Smooth muscle cell of the brain vasculature (primary cell): Measurements from ENCODE around the gene CCDC38.

ENCODE experiments used
- DNase-seq: peaks from one replicate; pipeline ENCODE4 v3.0.0-alpha.2; 2012; ENCODE audit warnings: low read depth, low spot score

CCDC38 gene

DNA sequence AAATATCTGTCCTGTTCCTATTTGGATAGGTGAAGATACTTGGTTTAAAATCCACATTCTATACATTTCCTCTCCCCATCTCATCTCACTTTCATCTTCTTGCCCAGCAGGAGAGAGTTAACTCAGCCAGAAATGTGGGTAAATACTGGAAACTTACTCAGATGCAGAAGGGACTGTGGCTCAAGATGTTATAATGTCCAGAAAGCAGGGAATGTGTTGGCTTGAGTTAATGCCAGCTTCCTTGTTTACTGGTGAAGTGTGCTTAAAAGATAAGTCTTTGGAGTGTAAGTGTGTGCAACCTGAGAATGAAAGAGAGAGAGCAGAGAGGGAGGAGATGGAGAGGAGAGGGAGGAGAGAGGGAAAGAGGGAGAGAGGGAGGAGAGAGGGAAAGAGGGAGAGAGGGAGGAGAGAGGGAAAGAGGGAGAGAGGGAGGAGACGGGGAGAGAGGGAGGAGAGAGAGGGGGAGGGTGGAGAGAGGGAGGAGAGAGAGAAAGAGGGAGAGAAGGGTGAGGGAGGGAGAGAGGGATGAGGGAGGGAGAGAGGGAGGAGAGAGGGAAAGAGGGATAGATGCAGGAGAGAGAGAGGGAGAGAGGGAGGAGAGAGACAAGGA, 105.7 kb downstream of the CCDC38 start:
- no peak for DNase-seq

DNA sequence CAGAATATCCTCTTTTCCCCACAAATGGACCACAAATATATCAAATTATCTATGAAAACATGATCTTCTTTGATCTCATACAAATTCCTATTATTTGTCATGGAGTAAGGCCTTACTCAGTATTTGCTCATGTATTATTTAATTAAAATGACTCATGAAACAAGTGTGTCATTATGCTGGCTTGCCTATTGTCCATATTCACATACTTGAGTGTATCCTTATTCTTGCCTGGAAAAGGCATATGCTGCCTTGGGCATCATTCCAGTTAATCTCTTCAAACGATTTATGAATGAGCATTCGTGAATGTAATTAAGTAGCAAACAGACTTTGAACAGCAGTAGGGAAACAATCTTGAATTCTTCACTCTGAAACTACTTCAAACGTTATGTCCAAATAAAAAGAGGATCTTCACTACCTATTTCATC, 106.2 kb downstream of the CCDC38 start:
- DNase-seq: no peak

DNA sequence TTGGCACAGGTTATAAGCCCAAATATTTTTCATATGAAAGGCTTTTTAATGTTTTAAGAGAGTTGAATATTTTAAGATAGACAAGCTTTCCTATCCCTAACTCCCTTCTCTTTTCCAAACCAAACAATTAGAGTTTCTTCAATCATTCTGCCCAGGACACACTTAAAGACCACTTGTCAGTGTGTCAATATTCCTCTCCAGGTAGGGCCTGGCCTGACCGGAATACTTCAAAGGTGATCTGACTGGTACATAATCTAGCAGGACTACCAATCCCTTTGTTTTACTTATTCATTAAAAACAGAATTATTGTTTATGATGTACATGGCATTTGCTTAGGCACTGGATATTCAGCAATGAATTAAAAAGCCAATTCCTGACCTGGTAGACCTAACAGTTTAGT, 107.8 kb downstream of the CCDC38 start:
- DNase-seq: no peak

DNA sequence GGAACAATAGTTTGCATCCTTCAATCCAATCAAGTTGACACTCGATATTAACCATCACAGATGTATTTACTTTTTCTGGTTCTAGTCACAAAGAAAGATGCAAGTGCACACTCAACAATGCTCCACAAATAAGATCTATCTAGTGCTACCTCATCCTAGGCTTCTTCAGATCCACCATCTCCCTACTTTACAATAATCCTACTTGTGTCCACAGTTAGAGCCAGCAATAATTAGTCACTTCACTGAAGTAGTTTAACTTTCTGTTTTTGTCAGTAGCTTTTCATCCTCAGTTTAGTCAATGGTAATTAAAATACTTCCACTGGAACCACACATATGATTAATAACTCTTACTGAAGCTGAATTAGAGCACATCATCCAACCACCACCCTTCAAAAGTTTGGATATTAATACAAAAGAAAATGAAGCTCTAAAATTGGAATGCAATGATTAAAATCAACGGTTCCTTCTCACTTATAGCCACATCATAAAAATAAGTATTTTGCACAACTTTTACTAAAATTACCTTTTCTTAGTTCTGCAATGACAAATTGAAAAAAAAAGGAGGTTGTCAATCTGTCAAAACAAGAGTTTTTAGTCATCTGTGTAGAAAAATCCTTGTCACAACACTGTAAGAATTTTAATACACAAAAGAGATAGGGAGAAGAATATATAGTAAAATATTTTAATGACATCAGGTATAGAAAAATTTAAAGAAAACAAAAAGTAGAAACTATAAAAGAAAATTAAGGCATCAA, 111.9 kb downstream of the CCDC38 start:
- DNase-seq: no peak

DNA sequence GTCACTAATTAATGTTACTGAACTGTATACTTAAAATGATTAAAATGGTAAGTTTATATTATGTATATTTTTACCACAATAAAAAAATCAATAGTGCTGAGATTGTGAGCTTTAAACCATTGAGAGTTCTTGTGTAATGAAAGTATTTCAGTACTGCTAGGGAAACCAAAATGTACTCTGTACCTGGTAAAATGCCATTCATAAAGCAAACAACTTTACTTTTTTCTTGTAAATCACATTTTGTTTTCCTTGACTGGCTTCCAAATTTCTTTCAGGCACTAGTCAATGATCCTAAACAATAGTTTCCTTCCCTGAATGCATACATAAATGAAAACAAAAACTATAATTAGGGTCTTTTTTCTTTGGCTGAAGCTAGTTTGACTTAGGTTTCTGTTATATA, 113.0 kb downstream of the CCDC38 start:
- no peak for DNase-seq

DNA sequence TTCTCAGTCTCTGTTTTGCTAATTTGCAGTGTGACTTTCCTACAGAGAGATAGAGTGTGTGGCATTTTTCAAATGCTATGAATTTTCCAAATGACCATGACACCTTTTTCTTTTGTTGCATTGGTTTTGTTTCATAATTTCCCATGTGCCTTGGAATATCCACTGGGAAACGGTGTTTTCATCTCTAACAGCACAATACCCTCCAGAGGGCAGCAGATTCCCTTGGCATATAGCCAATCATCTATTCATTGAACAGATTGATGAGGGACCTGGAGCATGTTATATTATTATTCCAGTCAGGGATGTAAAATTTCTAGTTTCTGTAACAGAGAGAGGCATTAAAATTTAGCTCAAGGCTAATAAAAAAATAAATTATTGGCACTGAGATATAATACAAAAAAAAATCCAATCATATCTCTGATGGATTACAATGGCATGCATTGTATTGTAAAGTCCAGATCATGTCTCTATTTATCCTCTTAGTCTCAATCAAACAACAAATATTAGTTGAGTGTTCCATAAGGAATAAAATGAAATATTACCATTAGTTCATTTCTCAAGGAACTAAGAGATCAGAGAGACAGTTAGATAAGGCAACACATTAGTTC, 122.2 kb downstream of the CCDC38 start:
- DNase-seq: no peak
